ENCODE data around the gene FTO.

The FTO gene

GRCh38 chr16:53968454-53968853 lies 264.5 kb downstream of the FTO start:
- TF ChIP-seq, protein P1, sequence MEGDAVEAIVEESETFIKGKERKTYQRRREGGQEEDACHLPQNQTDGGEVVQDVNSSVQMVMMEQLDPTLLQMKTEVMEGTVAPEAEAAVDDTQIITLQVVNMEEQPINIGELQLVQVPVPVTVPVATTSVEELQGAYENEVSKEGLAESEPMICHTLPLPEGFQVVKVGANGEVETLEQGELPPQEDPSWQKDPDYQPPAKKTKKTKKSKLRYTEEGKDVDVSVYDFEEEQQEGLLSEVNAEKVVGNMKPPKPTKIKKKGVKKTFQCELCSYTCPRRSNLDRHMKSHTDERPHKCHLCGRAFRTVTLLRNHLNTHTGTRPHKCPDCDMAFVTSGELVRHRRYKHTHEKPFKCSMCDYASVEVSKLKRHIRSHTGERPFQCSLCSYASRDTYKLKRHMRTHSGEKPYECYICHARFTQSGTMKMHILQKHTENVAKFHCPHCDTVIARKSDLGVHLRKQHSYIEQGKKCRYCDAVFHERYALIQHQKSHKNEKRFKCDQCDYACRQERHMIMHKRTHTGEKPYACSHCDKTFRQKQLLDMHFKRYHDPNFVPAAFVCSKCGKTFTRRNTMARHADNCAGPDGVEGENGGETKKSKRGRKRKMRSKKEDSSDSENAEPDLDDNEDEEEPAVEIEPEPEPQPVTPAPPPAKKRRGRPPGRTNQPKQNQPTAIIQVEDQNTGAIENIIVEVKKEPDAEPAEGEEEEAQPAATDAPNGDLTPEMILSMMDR (conservative IDR thresholded peaks at IDR 0.05; ENCODE audit: low read depth, low read length): no peak
- Histone ChIP-seq H3K4me2 (no peak overlapping the region), H3K27ac (no peak overlapping the region)

DNA sequence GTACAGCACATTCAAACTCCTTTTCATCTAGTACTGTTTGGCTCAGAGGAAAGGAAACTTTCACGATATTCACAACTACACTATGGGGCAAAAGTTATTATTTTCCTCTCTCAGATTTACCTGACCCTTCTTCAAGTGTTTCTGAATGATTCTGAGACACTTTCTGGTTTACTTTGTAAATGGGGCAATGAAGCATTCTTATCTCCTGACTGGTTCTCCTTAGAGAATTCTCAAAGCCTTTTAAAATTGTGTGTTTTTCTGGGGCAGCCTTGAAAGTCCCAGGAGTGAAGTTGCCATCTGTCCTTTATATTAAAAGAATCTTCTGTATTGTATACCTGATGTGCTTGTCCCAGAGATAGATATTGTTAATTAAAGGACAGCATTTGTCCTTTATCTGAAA lies 264.9 kb downstream of the FTO start:
- no peak overlapping the region for H3K4me2 ChIP-seq
- H2AFZ ChIP-seq (ENCODE audit: low read depth): no peak overlapping the region
- no peak overlapping the region for H3K27ac ChIP-seq
- no peaks in the 10 kb centered on the region for H3K36me3 ChIP-seq (ENCODE audit: insufficient read depth)
- H3K4me1 ChIP-seq (ENCODE audit: low read depth, poor library complexity, severe bottlenecking): no peaks in the 10 kb centered on the region
- H4K20me1 ChIP-seq (ENCODE audit: insufficient read depth): no peaks in the 10 kb centered on the region
- no peak overlapping the region for H3K4me3 ChIP-seq (IDR thresholded peaks at IDR 0.05; ENCODE audit: insufficient read depth, low read depth, low read length)
- H3K9ac ChIP-seq: no peak overlapping the region
- H3K79me2 ChIP-seq (ENCODE audit: insufficient read depth, low read depth): no peaks in the 10 kb centered on the region
- H3K27me3 ChIP-seq (ENCODE audit: insufficient read depth, low read depth): no peaks in the 10 kb centered on the region
- TF ChIP-seq, protein P1 (conservative IDR thresholded peaks at IDR 0.05; ENCODE audit: low read depth, low read length): no peak

More at GRCh38 chr16:53968454-53968853, 264.5 kb downstream of the FTO start:
- Histone ChIP-seq H3K36me3 (ENCODE audit: insufficient read depth) (no peaks in the 10 kb centered on the region), H3K4me1 (ENCODE audit: low read depth, poor library complexity, severe bottlenecking) (no peaks in the 10 kb centered on the region), H3K9ac (no peak overlapping the region), H4K20me1 (ENCODE audit: insufficient read depth) (no peaks in the 10 kb centered on the region), H2AFZ (ENCODE audit: low read depth) (no peak overlapping the region), H3K4me3 (IDR thresholded peaks at IDR 0.05; ENCODE audit: insufficient read depth, low read depth, low read length) (no peak overlapping the region), H3K27me3 (ENCODE audit: insufficient read depth, low read depth) (no peaks in the 10 kb centered on the region), H3K79me2 (ENCODE audit: insufficient read depth, low read depth) (no peaks in the 10 kb centered on the region)

DNA sequence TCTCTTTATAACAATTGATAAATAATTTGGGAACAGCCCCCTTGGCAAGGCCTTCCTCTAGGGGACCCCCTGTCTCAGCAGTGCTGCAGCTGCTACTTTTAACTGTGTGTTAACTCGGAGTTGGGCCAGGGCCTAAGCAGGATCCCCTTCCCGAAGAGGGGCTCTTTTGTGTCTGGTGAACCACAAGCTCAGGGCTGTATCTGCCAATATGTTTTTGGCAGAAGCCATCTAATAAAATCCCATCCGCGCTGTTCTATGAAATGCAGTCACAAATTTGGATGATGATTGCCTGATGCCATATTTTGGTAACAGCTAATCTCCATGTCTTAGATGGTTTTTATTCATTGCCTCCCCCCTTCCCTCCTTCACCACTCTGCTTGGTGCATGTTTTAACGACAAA lies 267.7 kb downstream of the FTO start:
- Histone ChIP-seq H3K79me2 (ENCODE audit: insufficient read depth, low read depth) (no peaks in the 10 kb centered on the region), H3K4me3 (IDR thresholded peaks at IDR 0.05; ENCODE audit: insufficient read depth, low read depth, low read length) (no peak overlapping the region), H3K36me3 (ENCODE audit: insufficient read depth) (no peaks in the 10 kb centered on the region), H3K27ac (no peak overlapping the region), H4K20me1 (ENCODE audit: insufficient read depth) (no peaks in the 10 kb centered on the region), H3K4me2 (no peak overlapping the region), H3K4me1 (ENCODE audit: low read depth, poor library complexity, severe bottlenecking) (no peaks in the 10 kb centered on the region), H3K9ac (no peak overlapping the region), H2AFZ (ENCODE audit: low read depth) (no peak overlapping the region), H3K27me3 (ENCODE audit: insufficient read depth, low read depth) (no peaks in the 10 kb centered on the region)
- TF ChIP-seq, protein P1 (conservative IDR thresholded peaks at IDR 0.05; ENCODE audit: low read depth, low read length): no peak

DNA sequence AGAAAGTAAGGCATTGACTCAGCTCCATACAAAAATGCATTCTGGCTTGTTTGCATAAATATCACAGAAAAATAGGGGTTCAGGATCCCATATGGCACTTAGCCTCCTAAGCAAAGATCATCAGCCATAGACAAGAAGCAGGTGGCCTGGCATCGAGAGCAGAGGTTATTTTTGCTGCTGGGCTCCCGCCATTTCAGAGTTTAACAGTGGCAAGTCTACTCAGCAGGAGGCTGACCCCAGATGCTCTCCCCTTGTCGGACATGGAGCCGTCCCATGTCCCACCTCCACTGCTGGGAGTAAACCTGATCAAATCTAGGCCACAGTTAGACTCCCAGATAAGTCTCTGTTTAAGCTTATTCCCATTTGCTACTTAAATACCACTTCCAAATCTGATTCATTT lies 269.1 kb downstream of the FTO start:
- Histone ChIP-seq H4K20me1 (ENCODE audit: insufficient read depth) (no peaks in the 10 kb centered on the region), H3K27ac (no peak overlapping the region), H2AFZ (ENCODE audit: low read depth) (no peak overlapping the region), H3K36me3 (ENCODE audit: insufficient read depth) (no peaks in the 10 kb centered on the region), H3K4me3 (IDR thresholded peaks at IDR 0.05; ENCODE audit: insufficient read depth, low read depth, low read length) (no peak overlapping the region), H3K27me3 (ENCODE audit: insufficient read depth, low read depth) (no peaks in the 10 kb centered on the region), H3K79me2 (ENCODE audit: insufficient read depth, low read depth) (no peaks in the 10 kb centered on the region), H3K4me2 (no peak overlapping the region), H3K4me1 (ENCODE audit: low read depth, poor library complexity, severe bottlenecking) (no peaks in the 10 kb centered on the region), H3K9ac (no peak overlapping the region)
- TF ChIP-seq, protein P1 (conservative IDR thresholded peaks at IDR 0.05; ENCODE audit: low read depth, low read length): no peak
